Measurements from ENCODE around the gene TRIM63.
"Not testable (repeated sequence)": the region's sequence is repeated elsewhere in the genome, so short reads cannot be mapped to it uniquely, and the experiment has no call there.

The TRIM63 gene

GRCh38 chr1:26105226-26105548, 37.8 kb upstream of the TRIM63 start:
- H3K9me3 ChIP-seq (ENCODE audit: control insufficient read depth, low read length); H4K91ac ChIP-seq (ENCODE audit: low read length); H2AFZ ChIP-seq (ENCODE audit: low read depth, low read length); H3K36me3 ChIP-seq (ENCODE audit: control insufficient read depth in 1 of 2, insufficient read depth in 2 of 2, low read depth in 1 of 2, low read length in 2 of 2); H2BK120ac ChIP-seq (ENCODE audit: low read depth, low read length); H2BK15ac ChIP-seq (ENCODE audit: low read depth, poor library complexity, severe bottlenecking); H3K9ac ChIP-seq (ENCODE audit: low read length); H3K23ac ChIP-seq (ENCODE audit: low read length in 2 of 2); H4K8ac ChIP-seq (ENCODE audit: low read length); H3K14ac ChIP-seq (ENCODE audit: low read length in 2 of 2); H3K4me1 ChIP-seq (ENCODE audit: control insufficient read depth, insufficient read depth, low read depth, low read length); H2BK5ac ChIP-seq (ENCODE audit: low read depth, low read length, poor library complexity, severe bottlenecking); H2BK12ac ChIP-seq (ENCODE audit: low read length in 2 of 2); H3K79me1 ChIP-seq (replicated peaks; ENCODE audit: low read length, poor library complexity, severe bottlenecking); H3K4me2 ChIP-seq (ENCODE audit: low read length, poor library complexity, severe bottlenecking); H3K4ac ChIP-seq (ENCODE audit: low read depth in 1 of 2, low read length in 2 of 2); H3K27me3 ChIP-seq (ENCODE audit: control insufficient read depth in 1 of 2, insufficient read depth in 1 of 2, low read length in 2 of 2); H3K4me3 ChIP-seq (ENCODE audit: insufficient read depth in 1 of 2, low read depth in 1 of 2, low read length in 2 of 2); H3K27ac ChIP-seq (ENCODE audit: low read length, poor library complexity, severe bottlenecking); DNase-seq; H2AK5ac ChIP-seq (ENCODE audit: low read length, severe bottlenecking); H3K18ac ChIP-seq (ENCODE audit: low read depth in 1 of 2, low read length in 2 of 2): not testable (repeated sequence)
- WGBS = 51% methylated on average over 4 of the region's 5 CpGs

- Histone ChIP-seq H2BK5ac (ENCODE audit: low read depth, low read length, poor library complexity, severe bottlenecking) (no peak overlapping the region), H2AFZ (ENCODE audit: low read depth, low read length) (no peak overlapping the region), H3K27me3 (ENCODE audit: control insufficient read depth in 1 of 2, insufficient read depth in 1 of 2, low read length in 2 of 2) (peaks cover 0 to 4% of the 10 kb centered on the region in 2 experiments), H2BK120ac (ENCODE audit: low read depth, low read length) (no peak overlapping the region), H3K36me3 (ENCODE audit: control insufficient read depth in 1 of 2, insufficient read depth in 2 of 2, low read depth in 1 of 2, low read length in 2 of 2) (no peaks in the 10 kb centered on the region), H3K4ac (ENCODE audit: low read depth in 1 of 2, low read length in 2 of 2) (no peak overlapping the region), H4K8ac (ENCODE audit: low read length) (no peak overlapping the region), H3K18ac (ENCODE audit: low read depth in 1 of 2, low read length in 2 of 2) (no peak overlapping the region), H3K4me3 (ENCODE audit: insufficient read depth in 1 of 2, low read depth in 1 of 2, low read length in 2 of 2) (no peak overlapping the region), H3K23ac (ENCODE audit: low read length in 2 of 2) (no peak overlapping the region), H3K27ac (ENCODE audit: low read length, poor library complexity, severe bottlenecking) (no peak overlapping the region), H2AK5ac (ENCODE audit: low read length, severe bottlenecking) (no peak overlapping the region), H2BK12ac (ENCODE audit: low read length in 2 of 2) (peak overlapping the region in 1 of 2 experiments; percentile 39), H3K9me3 (ENCODE audit: control insufficient read depth, low read length) (no peaks in the 10 kb centered on the region), H3K4me1 (ENCODE audit: control insufficient read depth, insufficient read depth, low read depth, low read length) (peaks cover 3% of the 10 kb centered on the region), H2BK15ac (ENCODE audit: low read depth, poor library complexity, severe bottlenecking) (no peak overlapping the region), H3K9ac (ENCODE audit: low read length) (no peak overlapping the region), H4K91ac (ENCODE audit: low read length) (no peak overlapping the region), H3K79me1 (replicated peaks; ENCODE audit: low read length, poor library complexity, severe bottlenecking) (no peaks in the 10 kb centered on the region), H3K4me2 (ENCODE audit: low read length, poor library complexity, severe bottlenecking) (no peak overlapping the region), H3K14ac (ENCODE audit: low read length in 2 of 2) (no peak overlapping the region)
- 73% methylated on average over 2 of the region's 2 CpGs for WGBS
- no peak for DNase-seq
These were observed 35.1 kb upstream of the TRIM63 start for GRCh38 chr1:26102526-26102925.

DNA sequence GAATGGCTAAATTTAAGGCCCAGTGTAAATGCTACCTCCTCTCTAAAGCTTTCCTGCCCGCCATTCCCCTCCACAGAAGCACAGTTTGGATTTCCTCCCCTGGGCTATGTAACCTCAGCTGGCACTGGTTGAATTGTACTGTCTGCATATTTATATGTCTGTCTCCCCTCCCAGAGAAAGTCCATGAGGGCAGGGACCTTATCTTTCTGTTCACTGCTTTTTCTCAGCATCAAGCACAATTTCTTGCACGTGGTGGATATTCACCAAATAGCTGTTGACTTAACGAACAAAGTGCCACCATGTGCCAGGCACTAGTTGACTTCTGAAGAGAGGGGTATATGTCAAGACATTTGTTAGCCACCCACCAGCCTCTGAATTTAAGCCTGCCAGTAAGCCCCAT, 34.7 kb upstream of the TRIM63 start:
- Histone ChIP-seq H3K23ac (ENCODE audit: low read length in 2 of 2) (no peak overlapping the region), H3K14ac (ENCODE audit: low read length in 2 of 2) (no peak overlapping the region), H3K9me3 (ENCODE audit: control insufficient read depth, low read length) (no peaks in the 10 kb centered on the region), H3K4me3 (ENCODE audit: insufficient read depth in 1 of 2, low read depth in 1 of 2, low read length in 2 of 2) (no peak overlapping the region), H3K4ac (ENCODE audit: low read depth in 1 of 2, low read length in 2 of 2) (no peak overlapping the region), H3K79me1 (replicated peaks; ENCODE audit: low read length, poor library complexity, severe bottlenecking) (no peaks in the 10 kb centered on the region), H3K27me3 (ENCODE audit: control insufficient read depth in 1 of 2, insufficient read depth in 1 of 2, low read length in 2 of 2) (peaks cover 0 to 4% of the 10 kb centered on the region in 2 experiments), H3K4me1 (ENCODE audit: control insufficient read depth, insufficient read depth, low read depth, low read length) (peaks cover 3% of the 10 kb centered on the region), H3K9ac (ENCODE audit: low read length) (no peak overlapping the region), H2BK5ac (ENCODE audit: low read depth, low read length, poor library complexity, severe bottlenecking) (no peak overlapping the region), H2BK15ac (ENCODE audit: low read depth, poor library complexity, severe bottlenecking) (no peak overlapping the region), H2AFZ (ENCODE audit: low read depth, low read length) (no peak overlapping the region), H2BK120ac (ENCODE audit: low read depth, low read length) (no peak overlapping the region), H3K36me3 (ENCODE audit: control insufficient read depth in 1 of 2, insufficient read depth in 2 of 2, low read depth in 1 of 2, low read length in 2 of 2) (no peaks in the 10 kb centered on the region), H4K8ac (ENCODE audit: low read length) (no peak overlapping the region), H2AK5ac (ENCODE audit: low read length, severe bottlenecking) (no peak overlapping the region), H3K4me2 (ENCODE audit: low read length, poor library complexity, severe bottlenecking) (no peak overlapping the region), H4K91ac (ENCODE audit: low read length) (no peak overlapping the region), H2BK12ac (ENCODE audit: low read length in 2 of 2) (peak overlapping the region in 1 of 2 experiments; percentile 39), H3K18ac (ENCODE audit: low read depth in 1 of 2, low read length in 2 of 2) (no peak overlapping the region), H3K27ac (ENCODE audit: low read length, poor library complexity, severe bottlenecking) (no peak overlapping the region)
- 93% methylated on average over 3 of the region's 3 CpGs for WGBS
- DNase-seq = no peak

DNA sequence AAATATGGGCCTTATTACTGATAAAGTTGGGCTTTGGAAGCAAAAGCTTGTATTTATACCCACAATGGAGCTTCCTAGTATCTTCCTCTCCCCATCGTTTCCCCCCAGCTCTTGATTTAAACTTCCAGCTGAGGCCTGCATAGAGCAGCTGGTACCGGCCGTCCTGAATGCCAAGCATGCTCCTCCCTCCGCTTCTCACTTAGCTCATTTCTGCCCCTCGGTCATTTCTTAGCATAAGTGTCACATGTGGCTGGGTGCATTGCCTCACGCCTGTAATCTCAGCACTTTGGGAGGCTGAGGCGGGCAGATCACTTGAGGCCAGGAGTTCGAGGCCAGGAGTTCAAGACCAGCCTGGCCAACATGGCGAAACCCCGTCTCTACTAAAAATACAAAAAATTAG, 32.8 kb upstream of the TRIM63 start:
- not testable (repeated sequence) for H2BK5ac ChIP-seq (ENCODE audit: low read depth, low read length, poor library complexity, severe bottlenecking); H2AK5ac ChIP-seq (ENCODE audit: low read length, severe bottlenecking); H3K4me3 ChIP-seq (ENCODE audit: insufficient read depth in 1 of 2, low read depth in 1 of 2, low read length in 2 of 2); H3K9me3 ChIP-seq (ENCODE audit: control insufficient read depth, low read length); H3K4ac ChIP-seq (ENCODE audit: low read depth in 1 of 2, low read length in 2 of 2); H3K9ac ChIP-seq (ENCODE audit: low read length); H3K14ac ChIP-seq (ENCODE audit: low read length in 2 of 2); H3K4me2 ChIP-seq (ENCODE audit: low read length, poor library complexity, severe bottlenecking); H2AFZ ChIP-seq (ENCODE audit: low read depth, low read length); H3K4me1 ChIP-seq (ENCODE audit: control insufficient read depth, insufficient read depth, low read depth, low read length); H2BK15ac ChIP-seq (ENCODE audit: low read depth, poor library complexity, severe bottlenecking); H3K79me1 ChIP-seq (replicated peaks; ENCODE audit: low read length, poor library complexity, severe bottlenecking); DNase-seq; H3K36me3 ChIP-seq (ENCODE audit: control insufficient read depth in 1 of 2, insufficient read depth in 2 of 2, low read depth in 1 of 2, low read length in 2 of 2); H2BK120ac ChIP-seq (ENCODE audit: low read depth, low read length); H3K18ac ChIP-seq (ENCODE audit: low read depth in 1 of 2, low read length in 2 of 2); H3K27ac ChIP-seq (ENCODE audit: low read length, poor library complexity, severe bottlenecking); H3K27me3 ChIP-seq (ENCODE audit: control insufficient read depth in 1 of 2, insufficient read depth in 1 of 2, low read length in 2 of 2); H4K91ac ChIP-seq (ENCODE audit: low read length); H2BK12ac ChIP-seq (ENCODE audit: low read length in 2 of 2); H3K23ac ChIP-seq (ENCODE audit: low read length in 2 of 2)
- H4K8ac ChIP-seq (ENCODE audit: low read length) = peak overlapping the region; percentile 38
- WGBS = 83% methylated on average over 7 of the region's 10 CpGs
